D721Med (cell line): Measurements from ENCODE around the gene FMN1.

ENCODE experiments used
- DNase-seq: peaks from one replicate; pipeline ENCODE4 v3.0.0; 2011; ENCODE audit warnings: low spot score; ENCODE audit not compliant: insufficient read length
- FAIRE-seq: peaks from 2 replicates; lab custom pipeline; 2011; peaks lifted over from hg19 to GRCh38; lab: Jason Lieb, UNC
- CTCF ChIP-seq: IDR thresholded peaks from 2 replicates; pipeline ENCODE4 v1.5.1; 2012; ENCODE audit warnings: mild to moderate bottlenecking, control low read depth; ENCODE audit not compliant: insufficient read depth; ENCODE audit errors: missing control alignments

The FMN1 gene

GRCh38 chr15:32729700-32730395 is 464.7 kb downstream of the FMN1 start:
- FAIRE-seq, result no peak
- TF ChIP-seq CTCF, result no peak
- no peak for DNase-seq

- TF ChIP-seq CTCF, result no peak
- FAIRE-seq (no peak), DNase-seq (no peak)
Observed at GRCh38 chr15:32723171-32723948, 471.2 kb downstream of the FMN1 start.

- TF ChIP-seq CTCF, result no peak
- no peak for DNase-seq
- FAIRE-seq, result no peak
Observed at GRCh38 chr15:32722136-32722535, 472.4 kb downstream of the FMN1 start.

GRCh38 chr15:32721596-32721995 is 472.9 kb downstream of the FMN1 start:
- FAIRE-seq (no peak), DNase-seq (no peak)
- no peak for TF ChIP-seq CTCF

GRCh38 chr15:32718821-32719716 is 475.4 kb downstream of the FMN1 start:
- no peak for FAIRE-seq
- DNase-seq, result no peak

More at GRCh38 chr15:32718821-32719716, 475.4 kb downstream of the FMN1 start:
- TF ChIP-seq CTCF, result no peak
